Colonic mucosa (tissue), 4 donors: ENCODE data around the gene ITPR2. TPM values are rescaled to one million over a fixed set of nuclear protein-coding genes. Genes with fewer than 3 reads are reported as not detected.

Experiments
- DNase-seq: peaks from one replicate; pipeline ENCODE4 v3.0.0-alpha.2; 2020
- H3K27ac ChIP-seq: fragments of 200-600 bp; one replicate; pipeline ENCODE4 v1.8.0; 2021
- H3K27me3 ChIP-seq: fragments of 200-600 bp; one replicate; pipeline ENCODE4 v1.8.0; 2021
- H3K36me3 ChIP-seq: fragments of 200-600 bp; one replicate; pipeline ENCODE4 v1.8.0; 2021
- H3K4me1 ChIP-seq: fragments of 200-600 bp; one replicate; pipeline ENCODE4 v1.8.0; 2021; ENCODE audit warnings: mild to moderate bottlenecking
- H3K4me3 ChIP-seq: fragments of 200-600 bp; one replicate; pipeline ENCODE4 v1.8.0; 2021
- H3K9ac ChIP-seq, 2 donors: one replicate each; pipeline ENCODE4 v1.7.0; 2013; ENCODE audit warnings: control low read depth in 2 of 2, low read depth in 2 of 2, low read length in 2 of 2
- H3K9me3 ChIP-seq: fragments of 200-600 bp; one replicate; pipeline ENCODE4 v1.8.0; 2021
- CTCF ChIP-seq: fragments of 200-600 bp; IDR thresholded peaks from one replicate; pipeline ENCODE4 v1.8.0; 2022; ENCODE audit warnings: antibody characterized with exemption, mild to moderate bottlenecking
- intact Hi-C: fragments of 100-400 bp; cut with DNase I; formaldehyde crosslinking; loops from one replicate; pipeline ENCODE4 v1.14.1; 2022
- total RNA-seq, 2 donors: library from RNA; stranded (reverse); fragmentation: NEBNext Ultra II Directional in 1 of 2; extraction: Animal tissue kit (Norgen Biotek cat#: 25700) in 1 of 2; gene quantifications; one replicate each; pipeline ENCODE4 v1.2.1, GENCODE V29; 2021
- donor health status: healthy.
- donor health status: DM: no; HTN: no; CAD: no.
- donor health status: DM: no; HTN: no; CAD: no.

ITPR2 gene
- total RNA-seq, 2 donors from 2014 or later: 15.9 to 39.3 TPM

GRCh38 chr12:26846416-26846815, 13.4 kb upstream of the ITPR2 start:
- Histone ChIP-seq H3K4me3 (no peak overlapping the region), H3K4me1 (no peaks in the 10 kb centered on the region), H3K36me3 (no peaks in the 10 kb centered on the region), H3K27me3 (no peaks in the 10 kb centered on the region), H3K9ac (no peak overlapping the region), H3K27ac (no peak overlapping the region), H3K9me3 (no peaks in the 10 kb centered on the region)
- no peak for TF ChIP-seq CTCF
- intact Hi-C loops: loop anchor here (10.0 kb wide), 1 partner anchor 62 kb away; no protein-coding TSS in a partner anchor
- no peak for DNase-seq

- Histone ChIP-seq H3K27ac (no peak overlapping the region), H3K4me1 (no peaks in the 10 kb centered on the region), H3K9ac (no peak overlapping the region), H3K9me3 (no peaks in the 10 kb centered on the region), H3K27me3 (no peaks in the 10 kb centered on the region), H3K36me3 (no peaks in the 10 kb centered on the region), H3K4me3 (no peak overlapping the region)
- no peak for TF ChIP-seq CTCF
- DNase-seq: no peak
- intact Hi-C loops: loop anchor here (10.0 kb wide), 1 partner anchor 61 kb away; no protein-coding TSS in a partner anchor
Observed at GRCh38 chr12:26845984-26846383, 13.0 kb upstream of the ITPR2 start.

- intact Hi-C loops: loop anchor here (10.0 kb wide), 1 partner anchor 60 kb away; no protein-coding TSS in a partner anchor
- Histone ChIP-seq H3K27me3 (no peaks in the 10 kb centered on the region), H3K36me3 (no peaks in the 10 kb centered on the region), H3K9ac (no peak overlapping the region), H3K9me3 (no peaks in the 10 kb centered on the region), H3K4me1 (no peaks in the 10 kb centered on the region), H3K4me3 (no peak overlapping the region), H3K27ac (no peak overlapping the region)
- DNase-seq: peak; percentile 70
- peak; percentile 69 for TF ChIP-seq CTCF
Observed at GRCh38 chr12:26845057-26845666, 12.2 kb upstream of the ITPR2 start.

- TF ChIP-seq CTCF: no peak
- Histone ChIP-seq H3K36me3 (no peaks in the 10 kb centered on the region), H3K4me1 (no peaks in the 10 kb centered on the region), H3K27ac (no peak overlapping the region), H3K27me3 (no peaks in the 10 kb centered on the region), H3K4me3 (no peak overlapping the region), H3K9ac (no peak overlapping the region), H3K9me3 (no peaks in the 10 kb centered on the region)
- intact Hi-C loops: loop anchor here (10.0 kb wide), 1 partner anchor 59 kb away; no protein-coding TSS in a partner anchor
- DNase-seq: no peak
Observed at GRCh38 chr12:26843311-26843710, 10.3 kb upstream of the ITPR2 start.

GRCh38 chr12:26841085-26841484, 8.1 kb upstream of the ITPR2 start:
- Histone ChIP-seq H3K27me3 (no peaks in the 10 kb centered on the region), H3K4me1 (no peaks in the 10 kb centered on the region), H3K36me3 (no peaks in the 10 kb centered on the region), H3K27ac (no peak overlapping the region), H3K9ac (no peak overlapping the region), H3K9me3 (no peaks in the 10 kb centered on the region), H3K4me3 (no peak overlapping the region)
- no peak for TF ChIP-seq CTCF
- intact Hi-C loops: loop anchor here (10.0 kb wide), 1 partner anchor 56 kb away; no protein-coding TSS in a partner anchor
- no peak for DNase-seq
